SK-N-SH (cell line): ENCODE measurements around the gene TM9SF2. TPM values are rescaled to one million over a fixed set of nuclear protein-coding genes. Genes with fewer than 3 reads are reported as not detected.
"Not testable (repeated sequence)": the region's sequence is repeated elsewhere in the genome, so short reads cannot be mapped to it uniquely, and the experiment has no call there.

Experiments
- CTCF ChIA-PET: fragments of 300-600, 350-600 bp; formaldehyde crosslinking; extraction: SDS; loops from one replicate; lab custom pipeline; 2021; lab: Yijun Ruan, JAX
- POLR2A ChIA-PET: fragments of 350-600 bp; sonication (Branson Sonifier 250); formaldehyde crosslinking; extraction: SDS; loops from one replicate; lab custom pipeline; 2020; ENCODE audit warnings: antibody characterized with exemption, inconsistent platforms; lab: Yijun Ruan, JAX
- DNase-seq: peaks from one replicate; pipeline ENCODE4 v3.0.0; 2012
- H2AFZ ChIP-seq: fragments of 200-600 bp; sonication (generic); 2 replicates; pipeline ENCODE4 v1.8.1; 2016; ENCODE audit warnings: antibody characterized with exemption, mild to moderate bottlenecking, low read depth
- H3F3A ChIP-seq: fragments of 200-600 bp; sonication (generic); replicated peaks from 2 replicates; pipeline ENCODE3; 2016; ENCODE audit warnings: antibody characterized with exemption, mild to moderate bottlenecking; ENCODE audit not compliant: insufficient read depth
- H3K27ac ChIP-seq, 2 experiments: fragments of 200-500 bp in 1 of 2; fragments of 200-600 bp in 1 of 2; sonication (Bioruptor generic) in 1 of 2; sonication (generic), shearing (Covaris generic) in 1 of 2; 2 replicates each; pipeline versions ENCODE4 v1.5.1 to v1.6.1; 2014 to 2016; ENCODE audit warnings: low read depth in 2 of 2, inconsistent platforms in 1 of 2, low read length in 1 of 2, mild to moderate bottlenecking in 1 of 2, mixed read lengths in 1 of 2
- H3K27me3 ChIP-seq: fragments of 200-600 bp; sonication (generic), shearing (Covaris generic); 2 replicates; pipeline ENCODE4 v1.6.1; 2016; ENCODE audit warnings: mixed run types; ENCODE audit not compliant: insufficient read depth
- H3K36me3 ChIP-seq, 2 experiments: fragments of 200-500 bp in 1 of 2; fragments of 200-600 bp in 1 of 2; sonication (Bioruptor generic) in 1 of 2; sonication (generic) in 1 of 2; replicated peaks in 1 of 2; 2 replicates each; pipeline versions ENCODE3 to v1.5.1; 2014 to 2016; ENCODE audit warnings: low read length in 1 of 2, mild to moderate bottlenecking in 1 of 2; ENCODE audit not compliant: insufficient read depth in 2 of 2, control insufficient read depth in 1 of 2
- H3K4me1 ChIP-seq, 2 experiments: fragments of 200-500 bp in 1 of 2; fragments of 200-600 bp in 1 of 2; sonication (Bioruptor generic) in 1 of 2; sonication (generic), shearing (Covaris generic) in 1 of 2; 2 replicates each; pipeline versions ENCODE4 v1.5.1 to v1.6.1; 2014 to 2016; ENCODE audit warnings: low read depth in 1 of 2, low read length in 1 of 2, mixed run types in 1 of 2; ENCODE audit not compliant: insufficient read depth in 2 of 2, control insufficient read depth in 1 of 2
- H3K4me2 ChIP-seq: fragments of 200-600 bp; sonication (generic), shearing (Covaris generic); 2 replicates; pipeline ENCODE4 v1.6.1; 2017; ENCODE audit warnings: mixed run types
- H3K4me3 ChIP-seq, 2 experiments: fragments of 200-500 bp in 1 of 2; fragments of 200-600 bp in 1 of 2; sonication (Bioruptor generic) in 1 of 2; sonication (generic), shearing (Covaris generic) in 1 of 2; 2 replicates each; pipeline versions ENCODE4 v1.5.1 to v1.8.1; 2014 to 2016; ENCODE audit warnings: low read depth in 2 of 2, inconsistent platforms in 1 of 2, low read length in 1 of 2, mild to moderate bottlenecking in 1 of 2, mixed read lengths in 1 of 2, moderate library complexity in 1 of 2
- H3K79me2 ChIP-seq: fragments of 200-600 bp; sonication (generic); 2 replicates; pipeline ENCODE4 v1.8.1; 2017; ENCODE audit warnings: mild to moderate bottlenecking; ENCODE audit not compliant: insufficient read depth
- H3K9ac ChIP-seq: fragments of 200-600 bp; sonication (generic); 2 replicates; pipeline ENCODE4 v1.6.1; 2017; ENCODE audit warnings: mixed run types
- H3K9me2 ChIP-seq: fragments of 200-600 bp; sonication (generic); 2 replicates; pipeline ENCODE4 v1.6.1; 2017; ENCODE audit warnings: mixed run types
- H3K9me3 ChIP-seq: fragments of 200-600 bp; sonication (generic); 2 replicates; pipeline ENCODE4 v1.6.1; 2017; ENCODE audit warnings: mixed run types, mild to moderate bottlenecking, moderate library complexity
- H4K20me1 ChIP-seq: fragments of 200-600 bp; sonication (generic); 2 replicates; pipeline ENCODE4 v1.6.1; 2017; ENCODE audit warnings: mild to moderate bottlenecking, mixed run types; ENCODE audit not compliant: insufficient read depth
- EP300 ChIP-seq, 2 experiments: IDR thresholded peaks; 2 replicates each; pipeline versions ENCODE4 v1.4.0 to v1.6.1; 2012; ENCODE audit warnings: borderline replicate concordance in 1 of 2, low read depth in 1 of 2, low read length in 1 of 2
- NFIC ChIP-seq: IDR thresholded peaks from 2 replicates; pipeline ENCODE4 v1.4.0; 2012; ENCODE audit warnings: borderline replicate concordance
- RAD21 ChIP-seq: IDR thresholded peaks from 2 replicates; pipeline ENCODE4 v1.6.1; 2012; ENCODE audit warnings: mild to moderate bottlenecking, low read length
- RXRA ChIP-seq: IDR thresholded peaks from 2 replicates; pipeline ENCODE4 v1.4.0; 2012; ENCODE audit warnings: low read depth, mild to moderate bottlenecking, borderline replicate concordance
- USF2 ChIP-seq: fragments of 150-350 bp; IDR thresholded peaks from 2 replicates; pipeline ENCODE4 v1.6.1; 2017; ENCODE audit warnings: antibody characterized with exemption, low read length, low read depth, borderline replicate concordance
- YY1 ChIP-seq: IDR thresholded peaks from 2 replicates; pipeline ENCODE4 v1.4.0; 2012; ENCODE audit warnings: low read depth, mild to moderate bottlenecking
- WGBS: methylation state at CpG from one replicate; pipeline ENCODE4 v1.1.6; 2017; ENCODE audit warnings: low lambda C conversion rate; 5-methylcytosine and 5-hydroxymethylcytosine counted together
- polyA plus RNA-seq, 3 experiments: library from polyadenylated mRNA; depleted of rRNA; stranded (reverse); fragments of >200 nt; gene quantifications; 2 replicates each; pipeline ENCODE4 v1.2.3, GENCODE V29; 2012

Gene TM9SF2
- polyA plus RNA-seq, 1 of the 3 experiments (the other 2 are of a cell fraction), result 49.8 TPM

DNA sequence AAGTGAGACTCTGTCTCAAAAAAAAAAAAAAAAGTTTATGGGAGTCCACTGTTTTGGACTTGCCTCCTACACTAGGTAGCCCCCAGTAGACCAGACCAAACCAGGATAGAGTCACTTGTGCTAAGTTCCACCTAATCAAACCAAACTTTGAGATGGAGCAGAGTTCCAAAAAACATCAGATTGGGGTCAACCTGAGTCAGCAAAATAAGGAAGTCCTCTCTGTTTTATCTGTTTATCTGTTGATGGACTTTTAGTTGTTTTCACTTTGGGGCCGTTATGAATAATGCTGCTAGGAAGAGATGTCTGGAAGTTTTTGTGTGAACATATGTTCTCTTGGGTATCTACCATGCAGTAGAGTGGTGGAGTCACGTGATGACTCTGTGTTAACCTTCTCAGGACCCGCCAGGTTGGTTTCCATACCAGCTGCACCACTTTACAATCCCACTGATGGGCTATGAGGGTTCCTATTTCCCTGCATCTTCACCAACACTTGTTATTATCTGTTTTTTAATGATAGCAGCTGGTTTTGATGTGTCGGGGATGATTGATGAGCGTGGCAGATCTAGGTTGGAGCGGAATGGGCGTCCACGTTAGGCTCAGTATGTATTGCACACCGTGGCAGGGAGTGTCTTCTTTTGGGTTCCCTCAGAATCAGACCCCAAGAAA lies 46.6 kb upstream of the TM9SF2 start:
- Histone ChIP-seq H3K9me2 (no peaks in the 10 kb centered on the region), H3K9ac (no peak overlapping the region), H2AFZ (no peak overlapping the region), H3K4me3 (no peak overlapping the region; a peak in 1 of 4 replicates), H3K4me1 (no peaks in the 10 kb centered on the region), H3K4me2 (no peak overlapping the region), H3K36me3 (no peaks in the 10 kb centered on the region), H3K27ac (no peak overlapping the region), H3K27me3 (no peaks in the 10 kb centered on the region), H3K9me3 (no peaks in the 10 kb centered on the region), H4K20me1 (no peaks in the 10 kb centered on the region), H3K79me2 (no peaks in the 10 kb centered on the region), H3F3A (no peaks in the 10 kb centered on the region)
- POLR2A ChIA-PET, result no interaction called here
- CTCF ChIA-PET, result interaction anchor here (1.0 to 2.3 kb wide), 2 partner anchors 12 to 13 kb away, joined by 3 to 11 read pairs; no protein-coding TSS in a partner anchor
- no peak for DNase-seq
- 54% methylated on average over 9 of the region's 9 CpGs for WGBS
- no peak for TF ChIP-seq RAD21
- no peak for TF ChIP-seq NFIC
- no peak for TF ChIP-seq YY1
- no peak for TF ChIP-seq USF2
- no peak for TF ChIP-seq EP300 (IDR thresholded peaks at IDR 0.05; ENCODE audit: borderline replicate concordance in 1 of 2, low read depth in 1 of 2, low read length in 1 of 2)

GRCh38 chr13:99459099-99459850 lies 42.0 kb upstream of the TM9SF2 start:
- Histone ChIP-seq H2AFZ (no peak overlapping the region), H3K4me2 (no peak overlapping the region), H3K36me3 (no peaks in the 10 kb centered on the region), H3K4me1 (no peaks in the 10 kb centered on the region; a peak in 1 of 4 replicates), H3F3A (no peaks in the 10 kb centered on the region), H3K4me3 (no peak overlapping the region), H3K27me3 (no peaks in the 10 kb centered on the region), H3K9ac (no peak overlapping the region), H3K79me2 (no peaks in the 10 kb centered on the region), H3K9me2 (no peaks in the 10 kb centered on the region), H4K20me1 (no peaks in the 10 kb centered on the region), H3K9me3 (no peaks in the 10 kb centered on the region), H3K27ac (no peak overlapping the region)
- ChIA-PET CTCF (interaction anchor here (1.2 kb wide), 1 partner anchor 23 kb away, joined by 4 read pairs; no protein-coding TSS in a partner anchor), POLR2A (no interaction called here)
- TF ChIP-seq NFIC, result no peak
- no peak for TF ChIP-seq RXRA
- DNase-seq, result no peak
- WGBS, result 62% methylated on average over 10 of the region's 10 CpGs

- H3K27me3 ChIP-seq, DNase-seq, H4K20me1 ChIP-seq, H3F3A ChIP-seq, H3K4me3 ChIP-seq, H3K9me2 ChIP-seq, POLR2A ChIA-PET, H3K27ac ChIP-seq, H3K9ac ChIP-seq, H3K9me3 ChIP-seq, H3K79me2 ChIP-seq, H3K4me1 ChIP-seq, H3K4me2 ChIP-seq, H3K36me3 ChIP-seq, H2AFZ ChIP-seq, CTCF ChIA-PET: not testable (repeated sequence)
- 65% methylated on average over 4 of the region's 4 CpGs for WGBS
Observed at GRCh38 chr13:99460802-99461201, 40.5 kb upstream of the TM9SF2 start.
